Measurements from ENCODE around the gene SELP.
A peak's percentile ranks its signal among the peaks of the same experiment; 100 is the strongest.

The SELP gene

GRCh38 chr1:169618367-169618766, 11.6 kb downstream of the SELP start:
- DNase-seq = no peak

DNA sequence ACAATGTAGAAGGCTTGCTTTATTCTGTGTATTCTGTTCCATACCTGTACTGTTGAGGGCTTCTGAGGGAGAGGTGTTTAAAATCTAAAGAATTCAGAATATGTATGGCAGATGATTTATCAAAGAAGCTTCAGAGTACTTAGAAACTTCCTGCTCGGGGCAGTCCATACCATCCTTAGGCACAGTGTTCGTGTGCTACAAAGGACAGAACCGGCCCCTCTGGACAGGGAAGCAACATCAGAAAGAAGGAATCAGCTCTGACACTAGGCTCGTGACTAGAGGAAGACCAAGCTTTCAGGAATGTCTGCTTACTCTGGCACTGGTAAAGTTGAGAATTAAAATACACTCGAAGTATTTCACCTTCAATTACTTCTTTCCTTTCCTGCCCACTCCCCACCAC, 14.1 kb downstream of the SELP start:
- no peak for DNase-seq

GRCh38 chr1:169610858-169611257, 19.1 kb downstream of the SELP start:
- DNase-seq = no peak

- DNase-seq = no peak
These were observed 19.8 kb downstream of the SELP start for GRCh38 chr1:169610108-169610507.

GRCh38 chr1:169608226-169608625, 21.7 kb downstream of the SELP start:
- no peak for DNase-seq

GRCh38 chr1:169604781-169605560, 25.0 kb downstream of the SELP start:
- no peak for DNase-seq

DNA sequence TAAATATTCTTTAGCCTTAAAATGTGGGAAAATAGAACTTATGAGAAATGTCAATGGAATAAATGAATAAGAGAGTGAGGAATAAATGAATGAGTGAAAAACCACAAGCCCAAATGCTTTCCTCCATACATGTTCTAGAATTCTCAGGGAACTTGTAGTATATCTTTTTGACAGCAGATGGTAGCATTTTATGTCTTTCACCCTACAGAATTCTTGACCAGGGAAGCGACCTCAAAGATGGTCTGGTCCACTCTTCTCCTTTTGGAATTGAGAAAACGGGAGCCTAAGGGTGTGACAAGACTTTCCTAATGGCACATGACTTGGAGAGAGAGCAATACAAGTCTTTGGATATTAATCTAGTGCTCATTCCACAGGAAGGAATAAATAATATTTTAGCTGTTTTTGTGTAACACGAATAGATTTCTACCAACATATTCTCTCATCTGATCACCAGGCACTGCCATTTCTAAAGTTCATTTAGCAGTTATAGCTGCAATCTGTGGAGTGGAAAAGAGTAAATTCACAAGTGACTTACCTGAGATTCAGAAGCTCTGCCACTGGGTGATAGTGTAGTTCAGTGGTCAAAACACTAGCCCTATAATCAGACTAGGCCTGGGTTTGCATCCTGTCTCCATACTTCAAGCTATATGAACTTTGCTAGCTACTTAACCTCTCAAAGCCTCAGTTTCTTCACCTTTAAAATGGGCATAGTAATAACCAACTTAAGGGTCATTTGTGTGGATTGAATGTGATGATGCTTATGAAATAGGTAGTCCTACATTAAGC, 28.6 kb downstream of the SELP start:
- peak; percentile 4 for DNase-seq

GRCh38 chr1:169595764-169596711, 33.9 kb downstream of the SELP start:
- DNase-seq = no peak

DNA sequence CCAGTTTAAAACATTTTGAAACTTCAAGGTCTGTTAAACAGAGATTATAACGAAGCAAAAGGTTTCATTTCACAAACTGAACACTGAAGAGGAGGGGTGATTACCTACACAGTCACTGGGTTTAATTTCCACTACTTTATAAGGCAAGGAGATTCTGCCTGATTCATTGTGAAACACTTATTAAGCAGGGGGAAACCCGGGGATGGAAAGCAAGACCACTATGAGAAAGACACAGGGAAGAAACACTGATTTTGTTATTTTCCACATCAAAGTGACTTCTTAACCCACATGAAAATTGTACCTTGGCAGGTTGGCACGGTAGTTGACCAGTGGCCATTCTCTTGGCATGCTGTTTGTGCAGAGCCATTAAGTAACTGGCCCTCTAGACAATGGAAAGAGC, 35.5 kb downstream of the SELP start:
- DNase-seq = no peak

DNA sequence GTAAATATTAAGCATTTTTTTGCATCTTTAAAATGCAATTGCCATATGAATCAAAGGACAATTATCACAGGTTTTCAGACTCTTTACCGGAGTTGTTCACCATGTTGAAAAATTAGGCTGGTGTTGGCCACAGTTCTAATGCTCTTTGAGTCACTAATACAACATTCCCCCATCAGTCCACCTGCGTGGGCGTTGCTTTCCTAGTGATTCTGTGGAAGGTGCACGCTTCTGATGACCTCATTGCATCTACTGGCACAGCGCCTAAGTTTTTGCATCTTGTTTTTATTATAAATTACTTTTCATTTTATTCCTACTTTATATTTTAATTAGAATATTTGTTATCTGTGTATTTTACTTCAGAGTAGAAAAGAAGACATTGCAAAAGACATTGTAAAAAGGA, 39.0 kb downstream of the SELP start:
- DNase-seq = no peak

- DNase-seq = no peak
These were observed 41.0 kb downstream of the SELP start for GRCh38 chr1:169588785-169589485.

DNA sequence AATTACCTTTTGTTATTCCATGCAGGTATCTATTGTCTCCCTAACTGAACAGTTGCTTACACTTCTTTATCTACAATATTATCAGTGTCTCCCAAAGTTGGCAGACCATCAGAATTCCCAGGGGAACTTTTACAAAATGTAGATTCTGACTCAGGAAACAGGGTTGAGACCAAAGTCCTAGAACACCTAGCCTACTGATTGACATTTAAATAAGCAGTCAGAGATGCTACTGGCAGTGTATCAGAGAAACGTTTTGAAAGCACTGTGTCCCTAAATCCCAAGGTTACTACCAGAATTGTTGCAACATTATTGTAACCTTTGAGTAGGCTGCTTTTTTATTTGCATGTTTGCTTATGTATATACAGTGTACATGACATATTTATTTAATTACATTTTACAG, 41.8 kb downstream of the SELP start:
- no peak for DNase-seq

DNA sequence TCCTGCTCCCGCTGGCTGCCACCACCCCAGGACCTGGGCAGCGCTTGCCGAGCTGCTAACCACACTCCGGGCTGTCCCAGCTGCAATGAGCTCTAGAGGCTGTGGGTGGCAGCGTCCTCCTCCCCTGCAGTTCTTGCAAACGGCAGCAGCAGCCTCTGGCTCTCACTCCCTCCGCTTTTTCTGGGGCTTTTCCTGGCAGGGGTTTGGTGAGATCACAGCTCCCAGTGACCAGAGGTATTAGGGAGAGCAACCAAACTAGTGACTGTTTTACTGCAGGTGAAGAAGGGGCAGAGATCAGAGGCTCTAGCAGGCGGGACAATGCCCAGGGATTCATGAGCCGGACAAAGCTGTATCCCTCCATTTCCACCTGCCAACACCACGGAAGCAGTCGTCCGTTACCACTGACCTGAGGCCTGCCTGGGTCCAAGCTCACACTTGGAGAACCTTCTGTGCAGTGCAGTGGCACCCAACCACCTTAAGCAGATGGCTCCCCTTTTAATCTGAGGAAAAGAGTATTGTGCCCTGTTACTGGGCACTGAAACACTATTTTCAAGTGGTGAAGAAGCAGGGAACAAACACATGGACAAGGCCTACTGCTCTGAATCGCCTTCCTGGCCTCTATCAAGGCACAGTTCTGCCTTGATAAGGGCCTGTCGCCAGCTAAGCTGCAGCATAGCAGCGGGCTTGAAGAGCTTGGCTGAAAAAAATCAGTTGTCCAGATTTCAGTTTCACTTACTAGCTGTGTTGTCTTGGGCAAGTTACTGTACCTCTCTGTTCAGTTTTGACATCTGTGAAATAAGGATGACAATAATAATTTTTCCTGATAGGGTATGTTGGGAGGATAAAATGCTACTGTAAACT, 43.3 kb downstream of the SELP start, which contains the start of gene F5:
Gene F5, minus strand, starts transcription at position 87 of the 861 bp plus-strand sequence. CDS start 95 bp downstream, outside the sequence.
- peak; percentile 23 for DNase-seq

GRCh38 chr1:169586067-169586394, 43.9 kb downstream of the SELP start:
- DNase-seq = no peak

GRCh38 chr1:169585181-169585580, 44.7 kb downstream of the SELP start:
- no peak for DNase-seq

GRCh38 chr1:169584483-169585144, 45.3 kb downstream of the SELP start:
- DNase-seq = no peak

GRCh38 chr1:169577981-169578738, 51.8 kb downstream of the SELP start:
- DNase-seq = no peak

- no peak for DNase-seq
These were observed 53.0 kb downstream of the SELP start for GRCh38 chr1:169576935-169577331.

DNA sequence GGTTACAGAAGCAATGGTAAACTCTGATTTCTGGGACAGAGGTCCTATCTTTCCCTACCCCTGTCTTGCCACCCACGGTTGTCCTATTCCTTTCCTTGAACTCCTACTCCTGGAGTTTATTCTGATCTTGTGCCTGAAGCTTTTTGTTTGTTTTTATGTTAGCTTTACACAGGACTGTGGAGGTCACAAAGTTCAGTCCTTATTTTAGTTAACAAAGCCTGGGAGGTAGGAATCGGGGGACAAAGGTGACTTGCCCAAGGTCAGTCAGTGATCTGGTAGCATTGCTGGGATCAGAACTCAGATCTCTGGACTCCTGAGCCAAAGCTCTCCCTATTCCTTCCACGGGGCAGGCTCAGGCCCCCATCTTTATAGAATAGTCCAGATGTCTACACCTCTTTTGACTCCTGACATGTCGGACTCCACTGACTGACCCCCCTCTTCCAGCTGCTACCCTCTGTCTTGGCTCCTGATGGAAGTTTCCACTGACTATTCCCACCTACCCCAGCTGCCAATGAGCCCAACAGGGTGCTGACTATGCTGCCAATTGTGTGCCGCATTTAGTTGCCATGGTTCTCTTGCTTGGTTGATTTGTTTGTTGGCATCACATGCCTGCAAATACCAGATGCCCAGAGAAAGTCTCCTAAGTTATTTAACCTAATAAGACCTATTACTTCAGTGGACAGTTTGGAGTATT, 53.5 kb downstream of the SELP start:
- no peak for DNase-seq

DNA sequence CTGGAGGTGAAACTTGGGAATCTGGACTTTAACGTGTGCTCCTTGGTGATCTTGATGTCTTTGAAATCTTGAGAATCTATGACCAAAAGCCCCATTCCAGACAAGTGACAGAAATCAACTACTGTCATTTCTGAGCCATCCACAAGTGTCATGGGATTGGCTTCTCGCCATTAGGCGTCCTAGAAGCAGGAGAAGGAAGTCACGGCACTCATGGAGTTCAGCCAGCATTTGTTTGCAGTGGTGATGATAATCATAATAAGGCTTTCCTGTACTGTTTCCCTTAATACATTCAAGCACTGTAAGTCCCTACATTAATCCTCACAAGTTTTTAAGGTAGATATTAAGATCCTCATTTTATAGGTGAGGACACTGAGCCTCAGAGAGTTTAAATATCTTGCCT, 55.6 kb downstream of the SELP start:
- no peak for DNase-seq
